ENCODE measurements around the gene HNRNPUL1.
"Not testable (repeated sequence)": the region's sequence is repeated elsewhere in the genome, so short reads cannot be mapped to it uniquely, and the experiment has no call there.

Gene HNRNPUL1

GRCh38 chr19:41278478-41278877, 14.3 kb downstream of the HNRNPUL1 start:
- DNase-seq = no peak

- peak; percentile 41 for DNase-seq
Observed at GRCh38 chr19:41288673-41289530, 24.7 kb downstream of the HNRNPUL1 start.

- DNase-seq = not testable (repeated sequence)
Observed at GRCh38 chr19:41289814-41290213, 25.6 kb downstream of the HNRNPUL1 start.

GRCh38 chr19:41294393-41294792, 30.2 kb downstream of the HNRNPUL1 start:
- DNase-seq = no peak

GRCh38 chr19:41295499-41295898, 31.3 kb downstream of the HNRNPUL1 start:
- DNase-seq = no peak

GRCh38 chr19:41296433-41296871, 32.3 kb downstream of the HNRNPUL1 start:
- DNase-seq = peak; percentile 48

- peak; percentile 61 for DNase-seq
Observed at GRCh38 chr19:41297628-41298347, 33.6 kb downstream of the HNRNPUL1 start.

- peak; percentile 80 for DNase-seq
Observed at GRCh38 chr19:41298348-41298964, 34.3 kb downstream of the HNRNPUL1 start.

GRCh38 chr19:41299046-41299754, 35.0 kb downstream of the HNRNPUL1 start:
- no peak for DNase-seq

- peak; percentile 68 for DNase-seq
Observed at GRCh38 chr19:41299755-41300089, 35.5 kb downstream of the HNRNPUL1 start.

GRCh38 chr19:41300555-41300954, 36.4 kb downstream of the HNRNPUL1 start:
- no peak for DNase-seq

GRCh38 chr19:41302624-41303351, 38.6 kb downstream of the HNRNPUL1 start:
- DNase-seq = peak; percentile 82

- DNase-seq = peak; percentile 63
Observed at GRCh38 chr19:41303954-41304353, 39.8 kb downstream of the HNRNPUL1 start.

GRCh38 chr19:41304706-41305483, 40.7 kb downstream of the HNRNPUL1 start:
- DNase-seq = no peak

- no peak for DNase-seq
Observed at GRCh38 chr19:41305927-41306793, 42.0 kb downstream of the HNRNPUL1 start.

GRCh38 chr19:41307090-41307875, 43.1 kb downstream of the HNRNPUL1 start:
- DNase-seq = peak; percentile 73

GRCh38 chr19:41307954-41308449, 43.8 kb downstream of the HNRNPUL1 start:
- DNase-seq = no peak

GRCh38 chr19:41308450-41309179, 44.4 kb downstream of the HNRNPUL1 start:
- peak; percentile 94 for DNase-seq

All from CD4-positive, alpha-beta T cell treated with Interleukin-17A for 1 hour (primary cell).